K562 (cell line): ENCODE data around the gene SLC12A9. TPM values are rescaled to one million over a fixed set of nuclear protein-coding genes. Genes with fewer than 3 reads are reported as not detected.
A peak's percentile ranks its signal among the peaks of the same experiment; 100 is the strongest.

ENCODE experiments used
- CHD1 ChIP-seq: fragments of 200-600 bp; sonication (generic); IDR thresholded peaks from one replicate; pipeline ENCODE4 v1.6.1; 2012; ENCODE audit warnings: mild to moderate bottlenecking, moderate library complexity, low read length, inconsistent platforms
- CHD2 ChIP-seq: IDR thresholded peaks from 2 replicates; pipeline ENCODE4 v1.6.1; 2011; ENCODE audit warnings: low read depth, low read length
- CTBP1 ChIP-seq: fragments of 450-650 bp; IDR thresholded peaks from 2 replicates; pipeline ENCODE4 v1.6.1; 2016; ENCODE audit warnings: borderline replicate concordance
- KDM5B ChIP-seq: fragments of 200-600 bp; sonication (generic); IDR thresholded peaks from 2 replicates; pipeline ENCODE4 v1.6.1; 2012; ENCODE audit warnings: low read depth, mild to moderate bottlenecking, moderate library complexity, low read length, control low read depth, inconsistent platforms; ENCODE audit not compliant: insufficient replicate concordance
- L3MBTL2 ChIP-seq: fragments of 450-650 bp; IDR thresholded peaks from 2 replicates; pipeline ENCODE4 v1.6.1; 2016; ENCODE audit warnings: mild to moderate bottlenecking, moderate library complexity
- MAFG ChIP-seq: fragments of 450-650 bp; conservative IDR thresholded peaks from 2 replicates; pipeline ENCODE4 v1.6.1; 2016; ENCODE audit warnings: missing genetic modification characterization, missing compliant biosample characterization
- RAD21 ChIP-seq, 2 experiments: fragments of 250-450 bp in 1 of 2; fragments of 450-650 bp in 1 of 2; sonication (Bioruptor Pico) in 1 of 2; formaldehyde crosslinking in 1 of 2; IDR thresholded peaks in 1 of 2; conservative IDR thresholded peaks in 1 of 2; 2 replicates each; pipeline versions ENCODE4 v1.4.0 to v1.8.0; 2020 to 2022; ENCODE audit warnings: mild to moderate bottlenecking in 2 of 2, moderate library complexity in 1 of 2
- RBM15 ChIP-seq: fragments of 200-400 bp; formaldehyde crosslinking; IDR thresholded peaks from 2 replicates; pipeline ENCODE4 v1.6.1; 2018; ENCODE audit warnings: mild to moderate bottlenecking, low read length, moderate library complexity; ENCODE audit not compliant: insufficient read depth
- RBM34 ChIP-seq: fragments of 200-400 bp; formaldehyde crosslinking; IDR thresholded peaks from 2 replicates; pipeline ENCODE4 v1.6.1; 2018; ENCODE audit warnings: low read length, borderline replicate concordance; ENCODE audit not compliant: insufficient read depth
- RUNX1 ChIP-seq: sonication (generic); IDR thresholded peaks from 2 replicates; pipeline ENCODE4 v1.6.1; 2016; ENCODE audit warnings: antibody characterized with exemption, low read depth
- TAL1 ChIP-seq: fragments of 450-650 bp; IDR thresholded peaks from 2 replicates; pipeline ENCODE4 v1.6.1; 2016; ENCODE audit warnings: mild to moderate bottlenecking
- YY1 ChIP-seq, 3 experiments: IDR thresholded peaks; 2 replicates each; pipeline ENCODE4 v1.6.1; 2011; ENCODE audit warnings: low read length in 2 of 3, mild to moderate bottlenecking in 2 of 3, moderate library complexity in 2 of 3, borderline replicate concordance in 1 of 3, control low read depth in 1 of 3, low read depth in 1 of 3; ENCODE audit not compliant: insufficient read depth in 3 of 3, insufficient replicate concordance in 2 of 3, control insufficient read depth in 1 of 3, insufficient read length in 1 of 3; ENCODE audit errors: extremely low read depth in 1 of 3
- ZNF408 ChIP-seq: fragments of 250-450 bp; sonication (Bioruptor Pico); IDR thresholded peaks from 2 replicates; pipeline ENCODE4 v1.4.0; 2020; ENCODE audit warnings: low read depth, mild to moderate bottlenecking, moderate library complexity
- ZNF518B ChIP-seq: fragments of 250-450 bp; sonication (Bioruptor Pico); IDR thresholded peaks from 2 replicates; pipeline ENCODE4 v1.5.0; 2021; ENCODE audit warnings: mild to moderate bottlenecking, moderate library complexity
- ZSCAN32 ChIP-seq: fragments of 450-650 bp; formaldehyde crosslinking; IDR thresholded peaks from 2 replicates; pipeline ENCODE4 v1.4.0; 2020; ENCODE audit warnings: mild to moderate bottlenecking, moderate library complexity
- polyA plus RNA-seq, 8 experiments: library from polyadenylated mRNA; depleted of rRNA in 4 of 8; stranded (reverse) in 5 of 8; unstranded in 3 of 8; fragments of >200 nt; fragmentation: Nextera tagmentation in 2 of 8; fragmentation: Illumina TruSeq in 1 of 8; extraction: Ambion mirVana in 2 of 8; extraction: Trizol in 1 of 8; gene quantifications; 2 replicates each; pipeline versions ENCODE4 v1.2.1 to v1.2.3, GENCODE V29; 2011 to 2014; ENCODE audit warnings: inconsistent platforms in 1 of 8, missing spikeins in 1 of 8
- total RNA-seq, 7 experiments: library from RNA; depleted of rRNA in 6 of 7; stranded (reverse); fragments of >200 nt in 6 of 7; fragmentation: Illumina TruSeq in 2 of 7; extraction: Trizol in 2 of 7; gene quantifications; 2 replicates each; pipeline versions ENCODE4 v1.2.1 to v1.2.3, GENCODE V29; 2011 to 2021; ENCODE audit warnings: low replicate concordance in 1 of 7
- TF ChIP-seq, protein P1 (sequence below), 3 experiments: fragments of 200-800 bp in 1 of 3; fragments of 250-450 bp in 1 of 3; fragments of 450-650 bp in 1 of 3; sonication (Bioruptor Pico) in 1 of 3; sonication (Bioruptor generic) in 1 of 3; formaldehyde crosslinking in 1 of 3; IDR thresholded peaks; 2 replicates each; pipeline versions ENCODE4 v1.6.1 to v1.8.0; 2016 to 2022; ENCODE audit warnings: mild to moderate bottlenecking in 2 of 3, missing genetic modification characterization in 2 of 3, missing compliant biosample characterization in 1 of 3, moderate library complexity in 1 of 3
- TF ChIP-seq, protein P2 (sequence below): fragments of 250-450 bp; sonication (Bioruptor Pico); IDR thresholded peaks from 2 replicates; pipeline ENCODE4 v1.8.0; 2021; ENCODE audit warnings: moderate library complexity, mild to moderate bottlenecking, inconsistent platforms

SLC12A9 gene
- total and polyA plus RNA-seq, 9 of the 15 experiments (the other 6 are each of a cell fraction or from before 2014, with no cell fraction given) = 0.06 to 20.2 (median 10.7) TPM

DNA sequence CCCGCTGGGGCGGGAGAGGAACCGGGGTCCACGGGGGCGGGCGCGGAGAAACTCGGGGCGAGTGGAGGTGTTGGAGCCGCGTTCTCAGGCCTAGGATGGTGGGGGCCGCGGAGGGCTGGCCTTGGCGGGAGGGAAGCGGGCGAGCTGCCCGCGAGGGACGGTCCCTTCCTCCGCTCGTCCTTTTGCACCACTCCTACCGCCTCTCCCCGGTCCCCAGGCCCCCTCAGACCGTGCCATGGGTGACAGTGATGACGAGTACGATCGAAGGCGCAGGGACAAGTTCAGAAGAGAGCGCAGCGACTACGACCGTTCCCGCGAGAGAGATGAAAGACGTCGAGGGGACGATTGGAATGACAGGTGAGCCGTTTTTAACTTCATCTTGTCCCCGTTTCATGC, 22.8 kb downstream of the SLC12A9 start (continued):
- TF ChIP-seq, protein P1, sequence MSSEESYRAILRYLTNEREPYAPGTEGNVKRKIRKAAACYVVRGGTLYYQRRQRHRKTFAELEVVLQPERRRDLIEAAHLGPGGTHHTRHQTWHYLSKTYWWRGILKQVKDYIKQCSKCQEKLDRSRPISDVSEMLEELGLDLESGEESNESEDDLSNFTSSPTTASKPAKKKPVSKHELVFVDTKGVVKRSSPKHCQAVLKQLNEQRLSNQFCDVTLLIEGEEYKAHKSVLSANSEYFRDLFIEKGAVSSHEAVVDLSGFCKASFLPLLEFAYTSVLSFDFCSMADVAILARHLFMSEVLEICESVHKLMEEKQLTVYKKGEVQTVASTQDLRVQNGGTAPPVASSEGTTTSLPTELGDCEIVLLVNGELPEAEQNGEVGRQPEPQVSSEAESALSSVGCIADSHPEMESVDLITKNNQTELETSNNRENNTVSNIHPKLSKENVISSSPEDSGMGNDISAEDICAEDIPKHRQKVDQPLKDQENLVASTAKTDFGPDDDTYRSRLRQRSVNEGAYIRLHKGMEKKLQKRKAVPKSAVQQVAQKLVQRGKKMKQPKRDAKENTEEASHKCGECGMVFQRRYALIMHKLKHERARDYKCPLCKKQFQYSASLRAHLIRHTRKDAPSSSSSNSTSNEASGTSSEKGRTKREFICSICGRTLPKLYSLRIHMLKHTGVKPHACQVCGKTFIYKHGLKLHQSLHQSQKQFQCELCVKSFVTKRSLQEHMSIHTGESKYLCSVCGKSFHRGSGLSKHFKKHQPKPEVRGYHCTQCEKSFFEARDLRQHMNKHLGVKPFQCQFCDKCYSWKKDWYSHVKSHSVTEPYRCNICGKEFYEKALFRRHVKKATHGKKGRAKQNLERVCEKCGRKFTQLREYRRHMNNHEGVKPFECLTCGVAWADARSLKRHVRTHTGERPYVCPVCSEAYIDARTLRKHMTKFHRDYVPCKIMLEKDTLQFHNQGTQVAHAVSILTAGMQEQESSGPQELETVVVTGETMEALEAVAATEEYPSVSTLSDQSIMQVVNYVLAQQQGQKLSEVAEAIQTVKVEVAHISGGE (CRISPR knock-in tag; IDR thresholded peaks at IDR 0.05) = peak in 1 of 3 experiments; percentile 27; a peak in 1 of 6 replicates
- TF ChIP-seq, protein P2, sequence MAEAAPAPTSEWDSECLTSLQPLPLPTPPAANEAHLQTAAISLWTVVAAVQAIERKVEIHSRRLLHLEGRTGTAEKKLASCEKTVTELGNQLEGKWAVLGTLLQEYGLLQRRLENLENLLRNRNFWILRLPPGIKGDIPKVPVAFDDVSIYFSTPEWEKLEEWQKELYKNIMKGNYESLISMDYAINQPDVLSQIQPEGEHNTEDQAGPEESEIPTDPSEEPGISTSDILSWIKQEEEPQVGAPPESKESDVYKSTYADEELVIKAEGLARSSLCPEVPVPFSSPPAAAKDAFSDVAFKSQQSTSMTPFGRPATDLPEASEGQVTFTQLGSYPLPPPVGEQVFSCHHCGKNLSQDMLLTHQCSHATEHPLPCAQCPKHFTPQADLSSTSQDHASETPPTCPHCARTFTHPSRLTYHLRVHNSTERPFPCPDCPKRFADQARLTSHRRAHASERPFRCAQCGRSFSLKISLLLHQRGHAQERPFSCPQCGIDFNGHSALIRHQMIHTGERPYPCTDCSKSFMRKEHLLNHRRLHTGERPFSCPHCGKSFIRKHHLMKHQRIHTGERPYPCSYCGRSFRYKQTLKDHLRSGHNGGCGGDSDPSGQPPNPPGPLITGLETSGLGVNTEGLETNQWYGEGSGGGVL (CRISPR knock-in tag) = no peak
- TF ChIP-seq ZNF518B (CRISPR knock-in tag) (no peak), ZSCAN32 (CRISPR knock-in tag) (no peak), RBM34 (no peak), RAD21 (CRISPR knock-in tag; conservative IDR thresholded peaks at IDR 0.05 in 1 of 2, IDR thresholded peaks at IDR 0.05 in 1 of 2) (no peak), CTBP1 (no peak), L3MBTL2 (no peak), KDM5B (no peak), YY1 (IDR thresholded peaks at IDR 0.05; ENCODE audit: borderline replicate concordance in 1 of 3, control insufficient read depth in 1 of 3, extremely low read depth in 1 of 3, insufficient read depth in 3 of 3, insufficient read length in 1 of 3, insufficient replicate concordance in 2 of 3, low read depth in 1 of 3, low read length in 2 of 3) (peak in 1 of 3 experiments; percentile 20), MAFG (tag) (no peak), ZNF408 (CRISPR knock-in tag) (no peak), CHD1 (peak; percentile 94), RBM15 (no peak), TAL1 (no peak), CHD2 (peak; percentile 84), RUNX1 (no peak)
